T-helper 22 cell (primary cell): Measurements from ENCODE around the gene PIMREG.

ENCODE experiments used
- DNase-seq: peaks from one replicate; pipeline ENCODE4 v3.0.0-alpha.2; 2020; ENCODE audit warnings: low read depth

The PIMREG gene

DNA sequence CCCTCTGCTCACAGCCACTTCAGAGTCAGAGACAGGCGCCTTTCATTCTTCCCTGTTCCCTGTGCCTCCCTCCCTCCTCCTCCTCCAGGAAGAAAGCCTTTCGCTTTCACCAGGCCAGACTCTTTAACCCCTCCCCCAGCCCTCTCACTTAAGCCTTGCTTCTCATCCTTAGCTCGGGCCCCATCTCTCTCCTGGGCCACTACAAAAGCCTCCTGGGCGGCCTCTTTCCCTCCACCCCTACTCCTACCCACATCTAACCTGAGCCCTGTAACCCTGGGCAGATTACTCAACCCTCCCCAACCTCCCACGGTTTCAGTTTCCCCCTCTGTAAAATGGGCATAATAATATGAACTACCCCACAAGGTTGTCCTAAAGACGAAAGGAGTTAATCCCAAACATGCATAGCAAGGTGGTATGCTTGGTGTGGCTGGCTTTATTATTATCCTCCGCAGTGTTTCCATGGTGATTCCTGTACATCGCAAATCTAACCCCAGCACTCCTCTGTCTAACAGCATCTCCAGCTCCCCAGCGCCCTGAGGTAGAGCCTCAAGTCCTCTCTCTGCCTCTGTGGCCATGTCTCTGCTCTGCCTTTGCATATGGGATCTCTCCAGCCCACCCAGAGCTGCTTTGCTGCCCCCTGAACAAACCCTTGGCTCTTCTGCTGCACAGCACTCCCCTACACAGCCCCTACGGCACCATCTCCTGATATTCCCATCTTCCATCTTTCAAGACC is 17.7 kb downstream of the PIMREG start:
- DNase-seq = no peak

DNA sequence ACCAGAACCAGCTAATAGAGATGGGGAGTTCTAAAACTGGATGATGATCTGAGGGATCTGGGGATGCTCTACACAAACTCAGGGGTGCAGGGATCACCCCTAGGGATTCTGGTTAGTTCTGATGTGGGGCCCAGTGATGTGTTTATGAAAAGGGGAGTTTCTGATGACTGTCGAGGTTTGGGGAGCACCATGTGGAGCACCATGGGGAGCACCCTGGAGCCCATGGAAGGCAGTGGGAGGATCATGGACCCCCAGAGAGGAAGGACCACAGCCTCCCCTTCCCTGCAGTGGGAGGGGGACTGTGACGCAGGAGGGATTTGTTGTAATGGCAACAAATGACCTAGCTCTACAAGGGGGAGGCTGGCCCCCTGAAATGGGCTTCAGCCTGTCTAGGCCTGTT is 18.4 kb downstream of the PIMREG start:
- DNase-seq = no peak

DNA sequence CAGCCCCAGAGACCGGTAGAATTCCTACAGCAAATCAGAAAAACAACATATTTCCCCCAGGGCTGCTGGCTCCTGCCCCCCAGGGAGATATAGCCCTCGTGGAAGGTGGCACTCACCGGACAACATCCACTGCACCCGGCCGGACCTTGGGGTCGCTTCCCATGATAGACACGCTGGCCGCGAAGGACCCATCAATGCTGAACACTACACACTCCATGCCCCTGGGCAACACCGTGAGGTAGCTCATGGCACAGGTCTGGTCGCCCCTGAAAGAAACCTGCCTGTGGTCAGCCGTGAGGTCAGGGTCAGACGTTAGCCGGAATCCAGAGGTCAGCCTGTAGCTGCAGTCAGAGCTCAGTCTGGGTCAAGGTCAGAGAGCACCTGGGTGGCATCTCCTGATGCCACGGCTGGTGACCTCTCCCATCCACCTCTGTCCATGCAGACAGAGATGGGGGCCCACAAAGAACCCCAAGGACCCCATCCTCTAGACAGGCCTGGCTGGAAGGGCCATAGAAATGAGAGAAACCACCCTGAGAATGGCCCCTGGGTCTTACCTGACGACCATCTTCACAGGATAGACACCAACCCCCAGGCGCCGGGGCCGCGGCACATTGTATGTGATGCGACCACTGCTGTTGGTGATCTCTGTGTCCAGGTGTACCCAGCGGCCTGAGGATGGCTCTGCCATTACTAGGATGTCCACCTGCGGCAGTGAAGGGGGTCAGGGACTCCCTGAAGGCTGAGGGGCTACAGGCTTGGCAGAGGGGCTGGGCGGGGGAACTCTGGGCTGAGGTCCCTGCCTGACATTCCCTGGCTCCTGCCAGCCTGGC is 19.6 kb downstream of the PIMREG start:
- DNase-seq = no peak

- DNase-seq = no peak
These were observed 20.3 kb downstream of the PIMREG start for GRCh38 chr17:6464446-6465041.

DNA sequence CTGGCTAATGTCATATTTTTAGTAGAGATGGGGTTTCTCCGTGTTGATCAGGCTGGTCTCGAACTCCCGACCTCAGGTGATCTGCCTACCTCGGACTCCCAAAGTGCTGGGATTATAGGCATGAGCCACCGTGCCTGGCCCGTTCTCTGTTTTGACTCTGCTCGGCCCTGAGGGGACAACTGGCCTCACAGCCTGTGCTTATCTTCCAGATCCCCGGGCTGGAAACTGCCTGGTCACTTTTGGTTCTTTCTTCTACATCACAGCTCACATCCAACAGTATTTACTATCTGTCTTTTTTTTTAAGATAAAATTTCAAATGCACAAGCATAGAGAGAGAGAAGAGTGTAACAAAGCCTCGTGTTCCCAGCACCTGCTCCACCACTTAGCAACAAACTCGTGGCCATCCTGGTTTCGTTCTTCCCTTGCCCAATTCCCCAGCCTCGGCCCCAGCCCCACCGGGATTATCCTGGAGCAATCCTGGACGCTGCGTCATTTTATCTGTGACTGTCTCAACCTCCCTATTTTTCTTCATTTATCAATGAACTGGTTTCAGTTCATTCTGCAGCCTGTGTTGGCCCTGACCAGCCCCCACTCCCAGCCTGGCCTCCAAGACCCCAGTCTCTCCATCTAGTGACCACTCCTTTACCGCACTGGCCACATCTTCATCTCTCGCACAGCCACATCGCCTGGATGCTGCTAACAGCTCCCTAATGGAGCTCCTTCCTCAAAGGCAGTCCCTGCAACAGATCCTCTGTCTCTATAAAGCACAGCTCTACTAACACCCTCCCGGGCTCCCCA is 21.1 kb downstream of the PIMREG start:
- no peak for DNase-seq

DNA sequence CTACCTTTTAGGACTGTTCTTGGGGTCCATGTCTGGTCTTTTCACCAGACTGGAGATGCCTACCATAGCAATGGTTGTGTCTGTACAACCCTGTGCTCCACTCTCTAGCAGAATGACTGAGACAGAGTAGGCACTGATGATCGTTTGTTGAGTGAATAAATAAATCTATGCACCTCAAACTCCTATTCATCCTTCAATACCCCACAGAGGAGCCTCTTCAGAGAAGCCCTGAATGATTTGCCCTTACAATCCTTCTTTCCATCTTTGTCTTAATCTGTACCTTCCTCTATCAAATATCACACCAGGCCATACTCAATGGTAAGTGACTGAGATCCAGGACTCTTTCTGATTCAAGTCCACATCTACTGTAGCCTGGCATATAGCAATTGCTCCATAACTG is 23.3 kb downstream of the PIMREG start:
- no peak for DNase-seq

GRCh38 chr17:6468051-6468790 is 24.0 kb downstream of the PIMREG start:
- no peak for DNase-seq

DNA sequence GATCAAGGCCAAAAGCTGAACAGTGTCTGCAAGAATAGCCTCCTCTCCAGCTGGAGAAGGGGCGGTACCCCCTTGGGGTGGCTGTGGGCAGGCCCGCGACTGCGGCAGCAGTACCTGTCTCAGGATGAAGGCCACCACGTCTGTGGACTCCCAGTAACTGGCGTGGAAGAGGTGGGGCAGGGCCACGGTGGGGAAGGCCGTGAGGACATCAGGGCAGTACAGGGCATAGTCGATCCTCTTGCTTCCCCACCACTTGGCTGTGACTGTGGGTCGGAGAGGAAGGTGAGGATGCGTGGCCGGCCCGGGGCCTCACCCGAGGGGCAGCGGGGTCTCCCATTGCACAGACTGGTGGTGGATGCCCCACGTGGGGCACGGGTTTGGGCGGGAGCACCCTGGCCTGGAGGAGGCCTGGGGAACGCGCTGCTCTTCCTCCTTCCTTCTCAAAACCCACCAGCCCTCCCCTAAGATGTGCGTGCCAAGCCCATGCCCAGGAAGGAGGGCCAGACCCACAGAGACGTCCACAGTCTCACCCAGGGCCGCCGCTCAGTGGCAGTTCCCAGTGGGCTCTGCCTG is 26.0 kb downstream of the PIMREG start:
- DNase-seq = no peak

- no peak for DNase-seq
These were observed 26.7 kb downstream of the PIMREG start for GRCh38 chr17:6470751-6471521.

DNA sequence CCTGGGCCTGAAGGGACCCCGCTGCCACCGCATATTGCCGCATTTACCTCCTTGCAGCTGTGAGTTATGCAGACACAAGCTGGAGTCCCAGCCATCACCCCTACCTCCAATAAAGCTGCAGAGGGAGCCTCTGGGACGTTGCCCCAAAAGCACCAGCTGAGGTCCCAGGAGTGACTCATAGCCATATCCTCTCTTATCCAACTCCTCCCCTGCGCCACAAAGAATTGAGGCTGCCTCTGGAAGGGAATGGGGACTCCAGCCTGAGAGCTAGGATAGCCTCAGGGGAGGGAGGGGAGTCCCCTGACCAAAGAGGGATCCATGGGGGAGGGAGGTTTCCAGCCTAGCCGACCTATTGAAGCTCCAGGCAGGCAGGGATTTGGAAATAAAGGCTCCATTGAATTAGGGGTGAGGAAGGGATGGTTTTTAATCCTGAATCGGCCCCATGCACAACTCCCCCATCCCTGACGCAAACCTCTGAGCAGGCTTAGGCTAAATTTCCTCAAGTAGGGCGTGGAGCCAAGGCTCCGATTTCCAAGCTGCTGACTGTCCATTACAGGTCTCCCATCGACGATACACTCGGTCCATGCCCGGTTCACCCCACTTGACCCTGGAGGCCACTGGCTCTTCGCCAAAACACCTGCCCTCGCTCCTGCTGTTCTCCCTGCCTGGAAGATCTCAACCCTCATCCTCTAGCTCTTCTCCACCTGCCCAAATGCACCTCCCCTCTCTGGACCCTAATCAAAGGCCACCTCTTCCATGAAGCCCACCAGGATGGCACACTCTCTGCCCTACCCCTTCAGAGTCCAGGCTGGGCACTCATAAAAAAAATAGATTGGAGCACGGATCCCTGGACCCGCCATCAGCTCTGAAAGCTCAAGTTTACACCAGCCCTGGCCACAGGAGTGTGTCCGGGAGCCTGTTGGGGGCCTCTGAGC is 27.5 kb downstream of the PIMREG start:
- no peak for DNase-seq

GRCh38 chr17:6472517-6472916 is 28.3 kb downstream of the PIMREG start:
- no peak for DNase-seq

- DNase-seq = peak; percentile 24
These were observed 29.0 kb downstream of the PIMREG start for GRCh38 chr17:6473128-6473767.

DNA sequence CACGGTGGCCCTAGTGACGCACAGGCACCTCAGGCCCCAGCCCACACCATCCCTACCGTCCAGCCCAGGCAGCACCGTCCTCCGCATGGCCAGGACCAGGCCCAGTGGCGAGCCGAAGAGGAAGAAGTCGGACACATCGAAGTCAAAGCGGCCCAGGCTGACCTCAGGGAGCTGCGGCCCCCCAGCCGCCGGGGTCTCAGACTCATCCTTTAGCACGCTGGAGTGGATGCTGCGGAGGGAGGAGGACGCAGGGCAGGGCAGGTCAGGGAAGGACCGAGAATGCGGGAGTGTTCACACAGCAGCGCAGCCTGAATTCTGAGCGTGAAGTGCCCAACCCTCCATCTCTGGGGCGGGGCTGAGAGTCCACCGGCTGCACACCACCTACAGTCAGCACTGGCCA is 30.1 kb downstream of the PIMREG start:
- no peak for DNase-seq

- no peak for DNase-seq
These were observed 30.7 kb downstream of the PIMREG start for GRCh38 chr17:6474906-6475305.

GRCh38 chr17:6475411-6475810 is 31.2 kb downstream of the PIMREG start:
- no peak for DNase-seq

DNA sequence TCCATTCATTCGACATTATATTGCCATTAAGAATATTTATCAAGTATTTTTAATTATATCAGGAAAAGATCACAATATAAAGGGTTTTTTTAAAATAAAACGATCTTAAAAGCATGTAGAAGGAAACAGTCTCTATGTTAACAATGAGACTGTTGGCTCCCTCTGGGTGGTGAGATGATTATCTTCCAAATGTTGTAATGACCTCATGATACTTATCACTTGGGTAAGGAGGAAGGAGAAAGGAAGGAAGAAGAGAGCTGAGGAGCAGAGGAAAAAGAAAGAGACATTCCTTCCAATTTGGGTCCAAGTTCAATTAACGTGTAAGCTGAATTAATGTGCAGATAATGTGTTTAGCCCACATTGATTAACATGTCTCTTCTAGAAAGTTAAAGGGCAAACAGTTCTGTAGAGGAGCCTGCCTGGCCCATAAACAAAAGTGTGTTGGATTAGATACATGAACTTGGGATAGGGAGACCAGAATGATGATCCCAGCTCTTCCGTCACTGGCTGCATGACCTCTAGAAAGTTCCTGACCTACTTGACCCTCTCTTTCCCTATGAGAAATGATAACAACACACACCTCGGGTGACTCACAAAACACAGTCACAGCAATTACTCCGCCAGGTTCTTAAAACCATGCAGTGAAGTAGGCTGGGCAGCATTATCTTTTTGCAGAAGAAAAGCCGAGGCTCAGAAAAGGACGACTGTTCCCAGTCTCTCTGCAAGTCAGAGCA is 32.0 kb downstream of the PIMREG start:
- no peak for DNase-seq

DNA sequence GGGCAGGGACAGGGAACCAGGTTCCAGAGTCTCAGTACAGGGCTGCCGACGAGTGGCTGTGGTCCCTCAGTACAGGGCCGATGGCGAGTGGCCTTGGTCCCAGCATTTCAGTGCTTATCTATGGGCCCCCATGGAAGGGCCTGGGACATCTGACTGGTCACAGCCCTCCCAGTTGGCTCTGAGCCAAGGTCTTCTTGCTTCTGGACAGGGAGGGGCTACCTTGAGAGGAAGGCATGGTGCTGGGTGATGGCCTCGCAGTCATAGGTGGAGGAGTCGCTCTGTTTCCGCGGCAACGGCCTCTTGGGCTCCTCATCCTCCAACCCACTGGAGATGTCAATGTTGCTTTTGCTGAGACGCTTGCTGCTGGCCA is 32.5 kb downstream of the PIMREG start:
- DNase-seq = no peak

DNA sequence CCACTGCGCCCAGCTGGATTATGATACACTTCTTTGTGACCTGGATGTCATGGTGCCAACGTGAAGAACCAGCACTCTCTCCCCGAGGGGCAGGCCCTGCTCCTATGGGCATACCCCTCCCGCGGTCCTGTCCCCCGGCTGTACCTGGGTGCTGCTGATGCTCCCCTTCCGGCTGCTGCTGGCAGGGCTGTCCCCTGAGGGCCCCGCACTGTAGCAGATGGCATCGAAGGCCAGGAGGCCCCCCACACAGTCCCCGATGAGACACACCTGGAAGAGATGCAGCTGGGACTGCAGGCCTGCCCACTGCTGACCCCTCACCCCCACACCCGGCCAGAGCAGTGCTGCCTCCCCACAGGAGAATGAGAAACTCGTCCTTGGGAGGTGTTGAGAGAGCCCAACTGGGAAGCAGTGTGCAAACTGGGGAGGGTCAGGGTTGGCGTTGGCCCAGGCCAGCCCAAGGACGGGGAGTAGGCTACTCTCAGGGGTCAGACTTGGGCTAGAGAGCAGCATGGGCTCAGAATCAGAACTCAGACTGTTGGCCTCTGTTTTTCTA is 33.7 kb downstream of the PIMREG start:
- no peak for DNase-seq
